OCI-LY1 (cell line): ENCODE results near the gene CBFA2T3.

ENCODE experiments used
- H2AFZ ChIP-seq: fragments of 200-600 bp; sonication (generic), shearing (Covaris generic); 2 replicates; pipeline ENCODE4 v1.6.0; 2014; ENCODE audit warnings: antibody characterized with exemption, mild to moderate bottlenecking, low read length
- H3F3A ChIP-seq: fragments of 200-600 bp; sonication (generic), shearing (Covaris generic); 2 replicates; pipeline ENCODE4 v1.6.0; 2014; ENCODE audit warnings: mild to moderate bottlenecking, antibody characterized with exemption, low read length, moderate library complexity; ENCODE audit not compliant: insufficient read depth
- H3K27ac ChIP-seq: fragments of 200-600 bp; sonication (generic); 2 replicates; pipeline ENCODE4 v1.5.1; 2014; ENCODE audit warnings: low read length, mixed run types, mild to moderate bottlenecking, low read depth; ENCODE audit not compliant: poor library complexity, severe bottlenecking
- H3K27me3 ChIP-seq: fragments of 200-600 bp; sonication (generic); 2 replicates; pipeline ENCODE4 v1.6.0; 2014; ENCODE audit warnings: antibody characterized with exemption, mild to moderate bottlenecking, low read length, moderate library complexity; ENCODE audit not compliant: insufficient read depth
- H3K36me3 ChIP-seq: fragments of 200-600 bp; sonication (generic); 2 replicates; pipeline ENCODE4 v1.6.1; 2014; ENCODE audit warnings: mild to moderate bottlenecking, antibody characterized with exemption, low read length, moderate library complexity, mixed read lengths; ENCODE audit not compliant: insufficient read depth
- H3K4me1 ChIP-seq: fragments of 200-600 bp; sonication (generic); 2 replicates; pipeline ENCODE4 v1.5.1; 2014; ENCODE audit warnings: mild to moderate bottlenecking, low read length, moderate library complexity; ENCODE audit not compliant: insufficient read depth, severe bottlenecking
- H3K4me2 ChIP-seq: fragments of 200-600 bp; sonication (generic), shearing (Covaris generic); 2 replicates; pipeline ENCODE4 v1.6.1; 2014; ENCODE audit warnings: low read length
- H3K4me3 ChIP-seq: fragments of 200-600 bp; sonication (generic); 2 replicates; pipeline ENCODE4 v1.5.1; 2014; ENCODE audit warnings: low read length, low read depth, mild to moderate bottlenecking, mixed read lengths; ENCODE audit not compliant: poor library complexity, severe bottlenecking
- H3K79me2 ChIP-seq: fragments of 200-600 bp; shearing (Covaris generic); 2 replicates; pipeline ENCODE4 v1.6.1; 2016; ENCODE audit warnings: mixed run types, low read length, mixed read lengths; ENCODE audit not compliant: insufficient read depth
- H3K9ac ChIP-seq: fragments of 200-600 bp; sonication (generic), shearing (Covaris generic); 2 replicates; pipeline ENCODE4 v1.6.1; 2014; ENCODE audit warnings: mild to moderate bottlenecking, low read length, mixed read lengths
- H3K9me2 ChIP-seq: fragments of 200-600 bp; sonication (generic), shearing (Covaris generic); 2 replicates; pipeline ENCODE4 v1.6.1; 2014; ENCODE audit warnings: low read depth, mild to moderate bottlenecking, low read length, mixed read lengths
- H3K9me3 ChIP-seq: fragments of 200-600 bp; shearing (Covaris generic); 2 replicates; pipeline ENCODE4 v1.6.1; 2014; ENCODE audit warnings: low read length, mixed read lengths
- H4K20me1 ChIP-seq: fragments of 200-600 bp; sonication (generic), shearing (Covaris generic); 2 replicates; pipeline ENCODE4 v1.6.0; 2016; ENCODE audit warnings: mild to moderate bottlenecking, low read length; ENCODE audit not compliant: insufficient read depth
- EZH2 ChIP-seq: fragments of 200-600 bp; sonication (generic), shearing (Covaris generic); IDR thresholded peaks from 2 replicates; pipeline ENCODE4 v1.8.0; 2017; ENCODE audit warnings: borderline replicate concordance, mixed run types, mild to moderate bottlenecking, antibody characterized with exemption, low read length, moderate library complexity, mixed read lengths
- TF ChIP-seq, protein P1 (sequence below): fragments of 200-600 bp; sonication (generic), shearing (Covaris generic); IDR thresholded peaks from 2 replicates; pipeline ENCODE4 v1.5.1; 2017; ENCODE audit warnings: mild to moderate bottlenecking, antibody characterized with exemption, low read length, moderate library complexity, mixed read lengths

The CBFA2T3 gene

DNA sequence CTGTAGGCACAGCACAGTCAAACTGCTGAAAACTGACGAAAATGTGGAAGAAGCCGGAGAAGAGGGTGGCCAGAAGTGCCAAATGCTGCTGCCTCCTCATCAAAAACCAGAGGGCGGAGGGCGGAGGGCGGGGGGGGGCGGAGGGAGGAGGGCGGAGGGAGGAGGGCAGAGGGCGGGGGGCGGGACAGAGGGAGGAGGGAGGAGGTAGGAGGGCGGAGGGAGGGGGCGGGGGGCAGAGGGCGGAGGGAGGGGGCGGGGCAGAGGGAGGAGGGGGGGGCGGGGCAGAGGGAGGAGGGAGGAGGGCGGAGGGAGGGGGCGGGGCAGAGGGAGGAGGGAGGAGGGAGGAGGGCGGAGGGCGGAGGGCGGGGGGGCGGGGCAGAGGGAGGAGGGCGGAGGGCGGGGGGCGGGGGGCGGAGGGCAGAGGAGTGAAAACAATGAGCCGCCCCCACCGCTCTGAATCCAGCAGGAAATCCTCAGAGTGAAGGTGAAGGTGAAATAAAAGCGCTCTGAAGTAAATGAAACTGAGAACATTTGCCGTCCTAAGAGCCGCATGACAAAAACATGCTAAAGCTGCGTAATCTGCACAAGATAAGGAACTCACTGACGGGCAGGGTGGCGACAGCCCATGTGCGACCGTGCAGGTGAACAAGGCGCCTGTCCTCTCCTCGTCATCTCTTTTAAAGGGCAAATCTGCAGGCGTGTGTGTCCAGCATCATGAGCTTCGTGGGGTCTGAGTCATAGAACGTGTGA is 22.6 kb upstream of the CBFA2T3 start:
- peaks cover 13% of the 10 kb centered on the region for H3K9me3 ChIP-seq
- peak overlapping the region; percentile 28 for H3K4me3 ChIP-seq
- H4K20me1 ChIP-seq = no peaks in the 10 kb centered on the region
- H3K27me3 ChIP-seq = peaks cover 4% of the 10 kb centered on the region
- peak overlapping the region; percentile 27; the same call in 1 of the 2 replicates for H3K9ac ChIP-seq
- peak overlapping the region; percentile 53 for H3K4me2 ChIP-seq
- no peak for TF ChIP-seq EZH2
- TF ChIP-seq, protein P1, sequence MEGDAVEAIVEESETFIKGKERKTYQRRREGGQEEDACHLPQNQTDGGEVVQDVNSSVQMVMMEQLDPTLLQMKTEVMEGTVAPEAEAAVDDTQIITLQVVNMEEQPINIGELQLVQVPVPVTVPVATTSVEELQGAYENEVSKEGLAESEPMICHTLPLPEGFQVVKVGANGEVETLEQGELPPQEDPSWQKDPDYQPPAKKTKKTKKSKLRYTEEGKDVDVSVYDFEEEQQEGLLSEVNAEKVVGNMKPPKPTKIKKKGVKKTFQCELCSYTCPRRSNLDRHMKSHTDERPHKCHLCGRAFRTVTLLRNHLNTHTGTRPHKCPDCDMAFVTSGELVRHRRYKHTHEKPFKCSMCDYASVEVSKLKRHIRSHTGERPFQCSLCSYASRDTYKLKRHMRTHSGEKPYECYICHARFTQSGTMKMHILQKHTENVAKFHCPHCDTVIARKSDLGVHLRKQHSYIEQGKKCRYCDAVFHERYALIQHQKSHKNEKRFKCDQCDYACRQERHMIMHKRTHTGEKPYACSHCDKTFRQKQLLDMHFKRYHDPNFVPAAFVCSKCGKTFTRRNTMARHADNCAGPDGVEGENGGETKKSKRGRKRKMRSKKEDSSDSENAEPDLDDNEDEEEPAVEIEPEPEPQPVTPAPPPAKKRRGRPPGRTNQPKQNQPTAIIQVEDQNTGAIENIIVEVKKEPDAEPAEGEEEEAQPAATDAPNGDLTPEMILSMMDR = no peak
- peak overlapping the region; percentile 64 for H3K27ac ChIP-seq
- H3F3A ChIP-seq = no peaks in the 10 kb centered on the region
- no peak overlapping the region for H2AFZ ChIP-seq
- H3K4me1 ChIP-seq = peaks cover 29% of the 10 kb centered on the region
- no peaks in the 10 kb centered on the region for H3K79me2 ChIP-seq
- no peaks in the 10 kb centered on the region for H3K9me2 ChIP-seq
- H3K36me3 ChIP-seq = no peaks in the 10 kb centered on the region; the same call in 1 of the 2 replicates

DNA sequence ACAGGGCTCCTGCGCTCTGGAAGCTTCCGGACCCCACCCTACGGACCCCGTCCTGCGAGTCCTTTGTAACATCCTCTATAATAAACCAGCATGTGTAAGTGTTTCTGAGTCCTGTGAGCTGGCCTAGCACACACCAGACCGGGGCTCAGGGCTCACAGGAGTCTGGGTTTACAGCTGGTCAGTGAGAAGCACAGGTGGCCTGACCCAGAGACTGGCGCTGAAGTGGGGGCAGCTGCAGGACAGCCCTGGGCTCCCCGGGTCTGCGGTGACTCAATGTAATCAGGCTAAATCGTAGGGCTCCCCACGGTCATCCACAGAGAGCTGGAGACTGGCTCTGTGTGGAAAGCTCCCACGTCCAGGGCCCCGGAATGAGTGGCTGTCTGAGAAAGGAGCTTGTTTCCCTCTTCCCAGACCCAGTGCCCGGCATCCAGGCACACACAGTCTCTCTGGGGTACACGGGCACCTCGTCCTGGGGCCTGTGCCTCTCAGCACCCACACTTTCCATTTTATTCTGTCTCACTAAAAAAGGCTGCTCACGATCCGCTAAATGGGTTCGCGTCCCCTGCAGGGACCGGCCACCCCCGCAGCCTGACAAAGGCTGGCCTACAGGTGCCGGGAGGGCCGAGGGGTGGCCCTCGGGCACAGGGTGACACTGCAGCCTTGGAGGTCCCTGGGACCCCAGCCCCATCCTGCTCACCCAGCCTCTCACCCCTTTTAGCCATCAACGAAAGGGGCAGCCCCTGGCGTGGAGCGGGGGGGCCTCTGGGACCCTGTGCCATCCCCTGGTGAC is 18.9 kb upstream of the CBFA2T3 start:
- no peaks in the 10 kb centered on the region; the same call in 1 of the 2 replicates for H3K36me3 ChIP-seq
- no peaks in the 10 kb centered on the region for H4K20me1 ChIP-seq
- no peak for TF ChIP-seq EZH2
- TF ChIP-seq, protein P1 = no peak
- H3K4me3 ChIP-seq = no peak overlapping the region
- no peaks in the 10 kb centered on the region for H3K9me2 ChIP-seq
- no peak overlapping the region for H3K4me2 ChIP-seq
- no peaks in the 10 kb centered on the region for H3F3A ChIP-seq
- H3K9ac ChIP-seq = no peak overlapping the region
- H3K27ac ChIP-seq = peak overlapping the region; percentile 99
- H3K79me2 ChIP-seq = no peaks in the 10 kb centered on the region
- no peak overlapping the region for H2AFZ ChIP-seq
- no peaks in the 10 kb centered on the region; the same call in 1 of the 2 replicates for H3K27me3 ChIP-seq
- peaks cover 13% of the 10 kb centered on the region for H3K9me3 ChIP-seq
- H3K4me1 ChIP-seq = peaks cover 61% of the 10 kb centered on the region

DNA sequence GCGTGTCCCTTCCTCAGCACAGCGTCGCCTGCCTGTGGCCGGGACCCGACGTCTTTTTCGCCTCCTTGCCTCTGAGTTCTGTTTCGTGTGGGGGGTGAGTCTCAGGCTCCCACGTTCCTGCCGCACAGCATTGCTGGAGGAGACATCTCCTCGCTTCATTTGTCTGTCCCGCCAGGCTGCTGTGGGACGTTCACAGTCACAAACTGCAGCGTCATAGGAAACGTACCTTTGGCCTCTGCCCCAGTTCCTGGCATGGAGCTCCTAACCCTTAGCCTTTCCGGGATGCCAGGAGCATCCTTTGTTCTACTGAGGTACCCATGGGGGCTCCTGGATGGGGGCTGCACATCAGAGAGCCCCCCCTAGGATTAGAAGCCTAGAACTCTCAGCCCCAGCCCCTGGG is 18.2 kb upstream of the CBFA2T3 start:
- no peaks in the 10 kb centered on the region for H3K79me2 ChIP-seq
- no peaks in the 10 kb centered on the region for H3K27me3 ChIP-seq

More for the DNA sequence above, 18.2 kb upstream of the CBFA2T3 start:
- H3K9ac ChIP-seq = peak overlapping the region; percentile 53; the same call in 1 of the 2 replicates
- peaks cover 63% of the 10 kb centered on the region for H3K4me1 ChIP-seq
- H3F3A ChIP-seq = no peaks in the 10 kb centered on the region
- no peak overlapping the region for H2AFZ ChIP-seq
- TF ChIP-seq EZH2 = no peak
- TF ChIP-seq, protein P1 = no peak
- no peak overlapping the region for H3K4me3 ChIP-seq
- H3K9me2 ChIP-seq = no peaks in the 10 kb centered on the region
- H3K36me3 ChIP-seq = no peaks in the 10 kb centered on the region; the same call in 1 of the 2 replicates
- H3K4me2 ChIP-seq = no peak overlapping the region
- H4K20me1 ChIP-seq = no peaks in the 10 kb centered on the region
- peak overlapping the region; percentile 99 for H3K27ac ChIP-seq
- peaks cover 13% of the 10 kb centered on the region for H3K9me3 ChIP-seq
